HK-2 (cell line): ENCODE results near the gene BRIX1.
"Not testable (repeated sequence)": the region's sequence is repeated elsewhere in the genome, so short reads cannot be mapped to it uniquely, and the experiment has no call there.

ENCODE experiments used
- DNase-seq: peaks from one replicate; pipeline ENCODE4 v3.0.0-alpha.2; 2018; ENCODE audit not compliant: unreplicated experiment

BRIX1 gene

DNA sequence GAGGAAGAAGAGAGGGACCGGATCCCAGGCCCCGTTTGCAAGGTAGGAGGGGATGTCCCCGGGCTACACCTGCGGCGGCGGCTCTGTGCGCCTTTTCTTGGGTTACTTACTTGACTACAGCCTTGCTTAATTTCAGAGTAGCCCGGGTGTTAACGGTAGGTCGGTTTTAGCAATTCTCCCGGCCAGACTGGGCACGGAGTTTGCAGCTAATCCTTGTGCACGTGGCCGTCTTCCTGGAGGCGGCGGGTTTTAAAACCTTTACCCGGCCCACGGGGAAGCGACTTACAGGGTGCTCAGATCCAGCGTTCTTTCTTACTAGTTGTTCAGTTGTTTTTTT, 313 bp downstream of the BRIX1 start:
- DNase-seq = no peak

DNA sequence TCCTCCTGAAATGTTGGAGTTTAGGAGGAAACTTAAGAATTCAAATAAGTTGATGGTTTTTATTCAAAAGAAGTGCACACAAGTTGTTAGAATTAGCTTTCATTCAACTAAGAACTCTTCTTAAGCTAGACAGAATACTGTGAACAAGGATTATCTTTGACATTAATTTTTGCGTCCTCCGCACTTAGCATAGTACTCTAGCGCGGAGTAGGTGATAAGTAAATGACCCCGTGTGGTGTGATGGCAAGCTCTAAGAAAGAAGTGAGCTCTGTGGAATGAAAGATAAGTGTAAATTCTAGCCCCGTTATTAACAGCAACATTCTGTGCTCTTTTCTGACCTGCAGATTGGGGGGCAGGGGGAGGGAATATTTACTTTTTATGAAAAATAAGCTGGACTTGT, 1.0 kb downstream of the BRIX1 start:
- DNase-seq = no peak

GRCh38 chr5:34918025-34918424, 2.5 kb downstream of the BRIX1 start:
- DNase-seq = no peak

DNA sequence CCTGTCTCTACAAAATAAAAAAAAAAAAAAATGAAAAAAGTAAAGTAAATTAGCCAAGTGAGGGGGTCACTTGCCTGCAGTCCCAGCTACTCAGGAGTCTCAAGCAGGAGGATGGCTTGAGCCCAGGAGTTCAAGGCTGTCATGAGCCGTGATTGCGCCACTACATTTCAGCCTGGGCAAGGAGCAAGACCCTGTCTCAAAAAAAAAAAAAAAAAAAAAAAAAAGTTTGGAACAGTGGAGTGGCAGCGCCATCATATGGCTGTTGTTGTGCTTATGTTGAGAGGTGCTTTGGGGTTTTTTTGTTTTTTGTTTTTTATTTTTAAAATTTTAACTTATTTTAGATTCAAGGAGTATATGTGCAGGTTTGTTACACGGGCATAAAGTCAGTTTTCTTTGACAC, 3.6 kb downstream of the BRIX1 start:
- no peak for DNase-seq

DNA sequence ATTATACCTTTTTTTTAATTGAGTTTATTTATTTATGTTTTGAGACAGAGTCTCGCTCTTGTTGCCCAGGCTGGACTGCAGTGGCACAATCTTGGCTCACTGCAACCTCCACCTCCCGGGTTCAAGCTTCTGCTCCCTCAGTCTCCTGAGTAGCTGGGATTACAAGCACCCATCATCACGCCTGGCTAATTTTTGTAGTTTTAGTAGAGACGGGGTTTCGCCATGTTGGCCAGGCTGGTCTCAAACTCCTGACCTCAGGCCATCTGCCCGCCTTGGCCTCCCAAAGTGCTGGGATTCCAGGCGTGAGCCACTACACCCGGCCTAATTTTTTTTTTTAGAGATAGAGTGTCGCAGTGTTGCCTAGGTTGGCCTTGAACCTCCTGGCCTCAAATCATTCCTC, 7.7 kb downstream of the BRIX1 start:
- not testable (repeated sequence) for DNase-seq

GRCh38 chr5:34923694-34924461, 8.4 kb downstream of the BRIX1 start:
- no peak for DNase-seq

DNA sequence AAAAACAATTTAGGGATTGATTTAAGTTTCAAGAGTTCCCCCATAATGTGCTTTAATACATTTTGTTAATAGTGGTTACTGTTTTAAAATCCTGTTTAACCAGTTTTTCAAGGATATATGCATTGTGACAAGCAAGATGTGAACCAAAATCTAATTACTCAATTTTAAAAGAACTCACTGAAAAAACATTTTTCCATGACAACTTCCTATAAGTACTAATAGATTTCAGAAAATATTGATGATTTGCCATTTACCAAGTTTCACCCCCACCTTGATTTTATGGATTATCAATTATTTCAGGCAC, 8.9 kb downstream of the BRIX1 start:
- no peak for DNase-seq

GRCh38 chr5:34926318-34926888, 10.9 kb downstream of the BRIX1 start:
- DNase-seq = no peak

GRCh38 chr5:34927785-34928184, 12.3 kb downstream of the BRIX1 start:
- no peak for DNase-seq

DNA sequence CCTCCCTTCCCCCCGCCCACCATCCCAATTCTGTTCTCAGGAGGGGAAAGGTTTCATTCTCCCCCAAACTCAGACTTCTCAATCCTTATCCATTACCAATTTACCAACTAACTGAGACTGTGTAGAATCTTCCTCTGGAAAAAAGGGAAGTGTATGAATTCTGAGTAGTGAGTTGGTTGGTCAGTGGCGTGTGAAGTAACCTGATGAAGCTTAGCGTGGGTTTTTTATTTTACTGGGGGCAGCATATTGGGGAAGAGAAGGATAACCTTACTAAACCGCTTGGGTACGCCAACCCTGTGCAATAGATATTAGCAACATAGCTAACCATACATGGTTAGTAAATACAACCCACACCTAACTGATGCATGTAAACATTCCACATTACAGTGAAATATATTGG, 12.8 kb downstream of the BRIX1 start:
- no peak for DNase-seq

GRCh38 chr5:34929134-34929719, 13.7 kb downstream of the BRIX1 start, which contains the start of gene DNAJC21:
Gene DNAJC21, plus strand, starts transcription at chr5:34929559. Its CDS starts 261 bp downstream, at chr5:34929820.
- DNase-seq = peak; percentile 97

DNA sequence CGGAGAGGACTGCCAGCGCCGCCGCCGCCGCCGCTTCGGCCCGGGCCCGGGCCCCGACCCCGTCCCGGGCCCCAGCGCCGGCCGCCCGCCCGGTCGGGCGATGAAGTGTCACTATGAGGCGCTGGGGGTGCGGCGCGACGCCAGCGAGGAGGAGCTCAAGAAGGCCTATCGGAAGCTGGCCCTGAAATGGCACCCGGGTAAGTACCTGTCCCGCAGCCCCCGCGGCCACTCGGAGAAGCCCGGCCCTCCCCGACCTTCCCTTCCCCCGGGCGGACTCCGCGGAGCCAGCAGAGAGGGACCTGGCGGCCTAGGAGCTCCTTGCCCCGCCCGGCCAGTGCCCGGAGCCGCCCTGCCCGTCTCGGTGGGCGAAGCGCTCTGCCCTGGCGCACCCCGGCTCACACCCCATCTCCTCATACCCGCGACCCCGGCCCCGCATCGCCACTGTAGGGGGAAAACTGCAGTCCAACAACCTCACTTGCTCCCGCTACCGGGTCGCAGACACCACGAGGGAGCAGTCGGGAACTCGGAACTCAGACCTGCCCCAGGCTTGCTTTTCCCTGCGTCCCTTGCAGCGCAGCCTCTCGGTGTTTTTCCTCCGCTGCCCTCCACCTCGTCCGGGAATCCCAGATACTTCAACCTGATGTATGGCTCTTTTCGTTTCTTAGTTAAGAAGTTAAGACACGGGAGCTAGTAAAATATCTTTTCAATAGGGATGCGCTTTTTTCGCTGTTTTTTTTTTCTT, 14.4 kb downstream of the BRIX1 start:
- DNase-seq = peak; percentile 87

DNA sequence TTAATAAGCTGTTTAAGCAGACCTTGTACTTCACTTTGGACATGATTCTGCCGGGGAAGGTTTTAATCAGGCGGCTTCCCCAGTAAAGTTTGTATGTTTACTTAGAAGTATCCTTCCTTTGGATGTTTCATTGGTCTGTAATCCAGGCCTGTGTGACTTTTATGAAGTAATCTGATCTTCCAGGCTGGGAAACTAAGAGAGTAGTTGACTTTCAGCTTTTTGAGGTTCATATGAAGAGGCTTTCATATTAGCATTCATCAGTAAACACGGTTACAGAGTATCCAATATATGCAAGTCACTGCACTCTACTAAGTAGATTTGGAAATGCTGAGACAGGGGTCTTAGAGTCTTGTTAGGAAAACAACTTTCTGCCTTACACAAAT, 14.9 kb downstream of the BRIX1 start:
- no peak for DNase-seq

- DNase-seq = no peak
These were observed 15.4 kb downstream of the BRIX1 start for GRCh38 chr5:34930870-34931269.

DNA sequence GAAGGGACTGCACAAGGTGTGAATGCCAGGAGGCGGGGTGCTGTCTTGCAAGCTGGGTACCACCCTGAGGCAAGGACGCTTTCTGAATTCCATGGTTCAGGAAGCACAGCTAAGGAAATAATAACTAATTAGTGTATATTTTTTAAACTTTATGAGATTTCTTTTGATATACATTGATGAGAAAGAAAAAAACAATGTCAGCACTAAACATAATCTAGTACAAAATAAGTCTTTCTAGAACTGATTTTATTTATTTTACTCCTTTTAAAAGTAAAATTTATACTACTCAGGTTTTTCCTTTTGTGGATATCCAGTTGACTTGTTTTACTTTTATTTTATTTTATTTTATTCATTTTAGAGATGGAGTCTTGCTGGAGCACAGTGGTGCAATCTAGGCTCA, 17.4 kb downstream of the BRIX1 start:
- DNase-seq = no peak

- no peak for DNase-seq
These were observed 26.4 kb downstream of the BRIX1 start for GRCh38 chr5:34941936-34942335.

- no peak for DNase-seq
These were observed 28.5 kb downstream of the BRIX1 start for GRCh38 chr5:34944044-34944443.

DNA sequence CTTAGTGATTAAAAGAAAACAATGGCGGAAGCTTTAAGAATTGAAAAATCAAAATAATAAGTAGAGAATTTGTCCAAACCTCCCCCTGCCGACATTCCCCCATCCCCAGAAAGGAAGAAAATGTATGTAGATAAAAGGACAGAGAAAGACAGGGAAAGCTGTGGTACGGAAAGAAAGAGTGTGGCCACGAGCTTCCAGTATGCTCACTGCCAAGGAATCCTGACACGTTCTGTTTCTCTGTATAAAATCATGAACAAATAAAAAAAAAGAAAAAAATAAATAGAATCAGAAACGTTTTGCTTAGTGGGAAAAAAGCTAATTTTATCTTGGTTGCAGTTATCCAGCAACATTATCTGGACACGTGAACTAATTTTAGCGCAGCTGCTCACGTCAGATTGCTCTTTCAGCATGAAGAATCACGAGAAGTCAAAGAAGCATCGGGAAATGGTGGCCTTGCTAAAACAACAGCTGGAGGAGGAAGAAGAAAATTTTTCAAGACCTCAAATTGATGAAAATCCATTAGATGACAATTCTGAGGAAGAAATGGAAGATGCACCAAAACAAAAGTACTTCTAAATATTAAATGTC, 29.0 kb downstream of the BRIX1 start:
- no peak for DNase-seq

DNA sequence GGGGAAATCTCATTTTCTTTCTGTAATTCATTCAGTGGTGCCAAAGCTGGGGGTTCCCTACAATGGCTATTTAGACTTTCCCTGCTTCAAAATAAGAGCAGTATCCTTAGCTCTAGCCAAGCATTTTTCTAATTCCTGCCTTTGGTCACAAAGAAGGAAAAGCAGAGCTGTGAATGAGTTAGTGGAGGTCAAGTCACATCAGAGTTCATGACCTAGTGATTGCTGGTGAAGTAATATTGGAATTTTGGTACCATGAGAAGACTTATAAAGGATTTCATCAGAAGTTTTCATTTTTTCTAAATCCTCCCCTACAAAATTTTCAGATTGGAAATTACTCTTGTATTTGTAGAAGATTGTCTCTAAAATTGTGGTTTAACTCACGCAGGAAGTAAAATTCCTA, 41.8 kb downstream of the BRIX1 start:
- no peak for DNase-seq

- no peak for DNase-seq
These were observed 42.6 kb downstream of the BRIX1 start for GRCh38 chr5:34957857-34958690.

DNA sequence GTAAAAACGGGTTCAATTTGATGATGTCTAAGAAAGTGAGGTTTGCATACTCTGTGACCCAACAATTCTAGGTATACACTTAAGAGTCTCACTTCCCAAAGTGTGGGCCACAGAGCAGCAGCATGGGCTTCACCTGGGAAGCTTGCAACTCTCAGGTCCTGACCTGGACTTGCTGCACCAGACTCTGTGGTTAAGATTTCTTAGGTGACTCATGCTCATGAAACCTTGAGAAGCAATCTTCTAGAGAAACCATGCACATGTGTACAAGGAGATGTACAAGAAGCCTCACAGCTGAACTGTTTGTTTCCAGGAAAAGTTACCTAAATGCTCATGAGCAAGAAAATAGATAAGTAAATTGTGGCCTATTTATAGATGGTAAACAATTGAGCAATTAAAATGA, 43.8 kb downstream of the BRIX1 start:
- DNase-seq = peak; percentile 7

DNA sequence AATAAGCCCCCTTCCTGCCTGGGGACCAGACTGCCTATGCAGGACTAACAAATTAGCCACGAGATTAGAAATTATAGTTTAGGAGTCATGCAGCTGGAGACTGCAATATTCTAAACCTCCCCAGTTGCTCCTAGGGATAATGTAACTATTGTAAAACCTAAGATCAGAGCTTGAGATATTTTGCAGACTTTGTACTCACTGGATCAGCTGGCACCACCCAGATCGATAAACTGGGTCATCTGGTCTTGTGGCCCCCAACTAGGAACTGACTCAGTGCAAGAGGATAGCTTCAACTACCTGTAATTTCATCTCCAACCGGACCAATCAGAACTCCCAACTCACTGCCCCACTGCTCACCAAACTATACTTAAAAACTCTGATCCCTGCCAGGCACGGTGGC, 52.0 kb downstream of the BRIX1 start:
- DNase-seq = no peak
